ENCODE data around the gene GRM8. TPM values are rescaled to one million over a fixed set of nuclear protein-coding genes. Genes with fewer than 3 reads are reported as not detected.

GRM8 gene
- total RNA-seq, 1 donor from 2014 or later: 2.2 TPM

DNA sequence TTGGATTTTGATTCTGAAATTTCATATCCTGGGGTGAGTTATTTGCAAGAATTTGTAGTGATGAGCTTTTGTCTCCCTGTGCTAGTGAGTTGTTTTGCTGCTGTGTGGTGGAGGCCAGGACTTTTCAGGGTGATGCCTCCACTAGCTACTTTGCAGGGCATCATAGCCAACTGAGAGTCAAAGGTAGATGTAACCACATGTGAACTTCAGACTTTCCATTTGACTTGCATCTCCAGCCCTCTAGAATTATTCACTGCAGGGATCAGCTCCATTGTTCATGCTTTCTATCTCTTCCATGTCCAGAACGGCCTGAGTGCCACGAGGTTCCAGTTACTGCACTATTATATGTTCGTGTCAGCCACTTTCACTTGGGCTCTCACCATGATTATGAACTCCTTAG, 534.3 kb downstream of the GRM8 start:
- peaks cover 2% of the 10 kb centered on the region for H3K9me3 Mint-ChIP-seq (ENCODE audit: unreplicated experiment)
- Histone ChIP-seq H3K79me2 (ENCODE audit: insufficient read depth, low read length) (no peaks in the 10 kb centered on the region), H2AFZ (ENCODE audit: low read depth, low read length) (no peak overlapping the region), H3K4me1 (ENCODE audit: insufficient read depth, low read length) (no peaks in the 10 kb centered on the region), H3K9ac (ENCODE audit: low read length) (no peak overlapping the region), H3K36me3 (ENCODE audit: insufficient read depth, low read length) (no peaks in the 10 kb centered on the region), H3K9me3 (ENCODE audit: insufficient read depth, low read depth, low read length) (no peaks in the 10 kb centered on the region), H3K27ac (ENCODE audit: low read depth, low read length) (no peak overlapping the region), H3K4me2 (ENCODE audit: low read length) (no peak overlapping the region), H3K4me3 (ENCODE audit: insufficient read depth, low read depth, low read length) (no peak overlapping the region), H3K27me3 (ENCODE audit: insufficient read depth, low read length) (no peaks in the 10 kb centered on the region), H4K20me1 (ENCODE audit: insufficient read depth, low read length) (no peaks in the 10 kb centered on the region)
- no peaks in the 10 kb centered on the region for H3K36me3 Mint-ChIP-seq (ENCODE audit: low read depth, unreplicated experiment)
- peaks cover 8% of the 10 kb centered on the region for H3K4me1 Mint-ChIP-seq (ENCODE audit: low read depth, unreplicated experiment)
- no peak for FAIRE-seq
- H3K27me3 Mint-ChIP-seq (ENCODE audit: low read depth, unreplicated experiment): no peaks in the 10 kb centered on the region
- DNase-seq (ENCODE audit: low read depth): no peak
- TF ChIP-seq EZH2 (IDR thresholded peaks at IDR 0.05; ENCODE audit: insufficient read depth, low read length): no peak
- TF ChIP-seq, protein P1, sequence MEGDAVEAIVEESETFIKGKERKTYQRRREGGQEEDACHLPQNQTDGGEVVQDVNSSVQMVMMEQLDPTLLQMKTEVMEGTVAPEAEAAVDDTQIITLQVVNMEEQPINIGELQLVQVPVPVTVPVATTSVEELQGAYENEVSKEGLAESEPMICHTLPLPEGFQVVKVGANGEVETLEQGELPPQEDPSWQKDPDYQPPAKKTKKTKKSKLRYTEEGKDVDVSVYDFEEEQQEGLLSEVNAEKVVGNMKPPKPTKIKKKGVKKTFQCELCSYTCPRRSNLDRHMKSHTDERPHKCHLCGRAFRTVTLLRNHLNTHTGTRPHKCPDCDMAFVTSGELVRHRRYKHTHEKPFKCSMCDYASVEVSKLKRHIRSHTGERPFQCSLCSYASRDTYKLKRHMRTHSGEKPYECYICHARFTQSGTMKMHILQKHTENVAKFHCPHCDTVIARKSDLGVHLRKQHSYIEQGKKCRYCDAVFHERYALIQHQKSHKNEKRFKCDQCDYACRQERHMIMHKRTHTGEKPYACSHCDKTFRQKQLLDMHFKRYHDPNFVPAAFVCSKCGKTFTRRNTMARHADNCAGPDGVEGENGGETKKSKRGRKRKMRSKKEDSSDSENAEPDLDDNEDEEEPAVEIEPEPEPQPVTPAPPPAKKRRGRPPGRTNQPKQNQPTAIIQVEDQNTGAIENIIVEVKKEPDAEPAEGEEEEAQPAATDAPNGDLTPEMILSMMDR (IDR thresholded peaks at IDR 0.05; ENCODE audit: insufficient read depth, low read depth, low read length): no peak
- no peak overlapping the region for H3K27ac Mint-ChIP-seq (ENCODE audit: unreplicated experiment)
- H3K4me3 Mint-ChIP-seq (ENCODE audit: unreplicated experiment): no peak overlapping the region

DNA sequence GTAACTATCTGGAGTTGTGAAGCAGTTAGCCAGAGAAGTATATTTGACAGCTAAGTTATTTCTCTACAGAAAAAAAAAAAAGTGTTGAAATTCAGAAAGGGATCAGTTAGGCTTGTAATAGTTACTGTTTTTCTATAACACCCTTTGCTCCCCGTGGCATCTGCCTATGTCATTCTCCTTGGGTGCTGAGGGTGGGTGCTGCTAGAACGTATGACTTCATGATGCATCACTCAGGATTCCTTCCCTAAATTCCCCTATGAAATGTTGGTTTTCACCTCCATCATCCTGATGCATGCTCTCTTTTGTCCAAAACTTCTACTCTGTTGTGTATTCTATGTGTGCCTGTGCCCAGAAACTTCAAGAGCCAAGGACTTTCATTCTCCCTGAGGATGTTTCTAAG, 536.4 kb downstream of the GRM8 start:
- no peak for DNase-seq (ENCODE audit: low read depth)

DNA sequence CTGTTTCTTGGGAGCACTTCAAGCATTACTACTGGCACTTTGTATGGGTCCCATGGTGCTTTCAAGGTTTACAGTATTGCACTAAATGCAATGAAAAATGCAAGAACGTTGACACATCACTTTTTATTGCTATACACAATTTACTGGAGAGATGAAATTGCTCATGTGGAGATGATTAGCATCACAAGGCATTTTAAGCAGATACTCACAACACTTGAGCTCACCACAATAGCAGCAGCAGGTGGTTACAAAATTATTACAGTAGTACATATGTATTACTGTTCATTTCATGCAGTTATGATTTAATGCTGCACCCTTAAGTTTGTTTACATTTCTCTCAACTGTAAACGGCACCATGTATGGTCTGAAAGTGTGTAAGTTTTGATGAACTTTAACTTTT, 537.7 kb downstream of the GRM8 start:
- peaks cover 11% of the 10 kb centered on the region for H3K9me3 Mint-ChIP-seq (ENCODE audit: unreplicated experiment)
- H3K4me1 Mint-ChIP-seq (ENCODE audit: low read depth, unreplicated experiment): peaks cover 8% of the 10 kb centered on the region
- no peak overlapping the region for H3K9ac ChIP-seq (ENCODE audit: low read length)
- H4K20me1 ChIP-seq (ENCODE audit: insufficient read depth, low read length): no peaks in the 10 kb centered on the region
- H3K79me2 ChIP-seq (ENCODE audit: insufficient read depth, low read length): no peaks in the 10 kb centered on the region
- no peak overlapping the region for H3K27ac ChIP-seq (ENCODE audit: low read depth, low read length)
- no peaks in the 10 kb centered on the region for H3K4me1 ChIP-seq (ENCODE audit: insufficient read depth, low read length)
- no peak overlapping the region for H3K27ac Mint-ChIP-seq (ENCODE audit: unreplicated experiment)
- no peak overlapping the region for H3K4me3 Mint-ChIP-seq (ENCODE audit: unreplicated experiment)
- no peak overlapping the region for H2AFZ ChIP-seq (ENCODE audit: low read depth, low read length)
- no peak for TF ChIP-seq EZH2 (IDR thresholded peaks at IDR 0.05; ENCODE audit: insufficient read depth, low read length)
- TF ChIP-seq, protein P1 (IDR thresholded peaks at IDR 0.05; ENCODE audit: insufficient read depth, low read depth, low read length): no peak
- H3K4me3 ChIP-seq (ENCODE audit: insufficient read depth, low read depth, low read length): no peak overlapping the region
- no peak overlapping the region for H3K4me2 ChIP-seq (ENCODE audit: low read length)
- H3K36me3 ChIP-seq (ENCODE audit: insufficient read depth, low read length): no peaks in the 10 kb centered on the region
- H3K9me3 ChIP-seq (ENCODE audit: insufficient read depth, low read depth, low read length): no peaks in the 10 kb centered on the region
- FAIRE-seq: no peak
- no peaks in the 10 kb centered on the region for H3K27me3 ChIP-seq (ENCODE audit: insufficient read depth, low read length)
- H3K27me3 Mint-ChIP-seq (ENCODE audit: low read depth, unreplicated experiment): no peaks in the 10 kb centered on the region
- no peaks in the 10 kb centered on the region for H3K36me3 Mint-ChIP-seq (ENCODE audit: low read depth, unreplicated experiment)
- DNase-seq (ENCODE audit: low read depth): no peak

More for the DNA sequence above, 536.4 kb downstream of the GRM8 start:
- Histone ChIP-seq H4K20me1 (ENCODE audit: insufficient read depth, low read length) (no peaks in the 10 kb centered on the region), H2AFZ (ENCODE audit: low read depth, low read length) (no peak overlapping the region), H3K4me2 (ENCODE audit: low read length) (no peak overlapping the region), H3K79me2 (ENCODE audit: insufficient read depth, low read length) (no peaks in the 10 kb centered on the region), H3K4me3 (ENCODE audit: insufficient read depth, low read depth, low read length) (no peak overlapping the region), H3K9ac (ENCODE audit: low read length) (no peak overlapping the region), H3K27me3 (ENCODE audit: insufficient read depth, low read length) (no peaks in the 10 kb centered on the region), H3K27ac (ENCODE audit: low read depth, low read length) (no peak overlapping the region), H3K36me3 (ENCODE audit: insufficient read depth, low read length) (no peaks in the 10 kb centered on the region), H3K4me1 (ENCODE audit: insufficient read depth, low read length) (no peaks in the 10 kb centered on the region), H3K9me3 (ENCODE audit: insufficient read depth, low read depth, low read length) (no peaks in the 10 kb centered on the region)
- no peaks in the 10 kb centered on the region for H3K27me3 Mint-ChIP-seq (ENCODE audit: low read depth, unreplicated experiment)
- peaks cover 8% of the 10 kb centered on the region for H3K9me3 Mint-ChIP-seq (ENCODE audit: unreplicated experiment)
- H3K4me1 Mint-ChIP-seq (ENCODE audit: low read depth, unreplicated experiment): peaks cover 8% of the 10 kb centered on the region
- FAIRE-seq: no peak
- no peak overlapping the region for H3K4me3 Mint-ChIP-seq (ENCODE audit: unreplicated experiment)
- no peak overlapping the region for H3K27ac Mint-ChIP-seq (ENCODE audit: unreplicated experiment)
- no peaks in the 10 kb centered on the region for H3K36me3 Mint-ChIP-seq (ENCODE audit: low read depth, unreplicated experiment)
- TF ChIP-seq, protein P1 (IDR thresholded peaks at IDR 0.05; ENCODE audit: insufficient read depth, low read depth, low read length): no peak
- no peak for TF ChIP-seq EZH2 (IDR thresholded peaks at IDR 0.05; ENCODE audit: insufficient read depth, low read length)

Measured in astrocyte (in vitro differentiated cells and primary cell).